Stimulated activated CD4-positive, alpha-beta T cell treated with anti-CD3 and anti-CD28 coated beads, TNF-alpha, amount 100 ng/mL, for 48 hours (primary cell): Measurements from ENCODE around the gene PPM1A.

Experiments used
- DNase-seq, 3 donors: peaks; one replicate each; pipeline ENCODE4 v3.0.0-alpha.2; 2020; ENCODE audit warnings: low read depth in 3 of 3

Gene PPM1A

GRCh38 chr14:60248697-60249318 lies at the start of gene PPM1A:
Gene PPM1A, plus strand, starts transcription at chr14:60249221. Its CDS starts 33,483 bp downstream, at chr14:60282704.
- DNase-seq: peak; percentile 88 to 92 (median 91)

- DNase-seq: no peak
These were observed 49.7 kb upstream of the PPM1A start for GRCh38 chr14:60199321-60199720.

DNA sequence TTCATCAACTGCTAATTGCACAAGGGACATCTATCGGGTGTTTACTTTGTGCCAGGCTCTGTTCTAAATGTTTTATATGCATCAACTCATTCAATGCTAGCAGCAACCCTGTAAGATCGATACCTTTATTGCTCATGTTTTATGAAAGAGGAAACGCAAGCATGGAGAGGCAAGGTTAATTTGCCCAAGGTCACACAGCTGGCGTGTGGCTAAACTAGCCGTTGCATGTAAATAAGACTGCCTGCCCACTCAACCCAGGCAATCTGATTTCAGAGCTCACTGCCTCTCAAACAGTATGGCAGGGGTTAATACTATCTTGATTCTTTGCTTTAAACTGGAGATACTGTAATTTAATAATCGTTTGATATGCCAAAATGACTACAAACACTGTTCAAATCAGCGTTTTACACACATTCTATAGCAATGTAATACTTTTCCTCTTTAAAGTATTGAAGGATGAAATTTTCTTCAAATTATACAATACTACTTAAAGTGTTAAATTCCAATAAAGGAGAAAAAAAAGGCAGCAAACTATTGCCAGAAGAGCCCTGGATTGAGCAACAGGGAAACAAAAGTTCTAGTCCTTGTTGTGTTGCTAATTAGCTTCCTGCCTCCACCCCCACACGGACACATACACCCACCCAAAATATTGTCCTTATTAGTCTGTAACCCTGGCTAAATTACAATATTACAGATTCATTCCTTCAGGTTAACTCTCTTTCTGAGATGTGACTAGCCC lies 44.7 kb upstream of the PPM1A start:
- no peak for DNase-seq

DNA sequence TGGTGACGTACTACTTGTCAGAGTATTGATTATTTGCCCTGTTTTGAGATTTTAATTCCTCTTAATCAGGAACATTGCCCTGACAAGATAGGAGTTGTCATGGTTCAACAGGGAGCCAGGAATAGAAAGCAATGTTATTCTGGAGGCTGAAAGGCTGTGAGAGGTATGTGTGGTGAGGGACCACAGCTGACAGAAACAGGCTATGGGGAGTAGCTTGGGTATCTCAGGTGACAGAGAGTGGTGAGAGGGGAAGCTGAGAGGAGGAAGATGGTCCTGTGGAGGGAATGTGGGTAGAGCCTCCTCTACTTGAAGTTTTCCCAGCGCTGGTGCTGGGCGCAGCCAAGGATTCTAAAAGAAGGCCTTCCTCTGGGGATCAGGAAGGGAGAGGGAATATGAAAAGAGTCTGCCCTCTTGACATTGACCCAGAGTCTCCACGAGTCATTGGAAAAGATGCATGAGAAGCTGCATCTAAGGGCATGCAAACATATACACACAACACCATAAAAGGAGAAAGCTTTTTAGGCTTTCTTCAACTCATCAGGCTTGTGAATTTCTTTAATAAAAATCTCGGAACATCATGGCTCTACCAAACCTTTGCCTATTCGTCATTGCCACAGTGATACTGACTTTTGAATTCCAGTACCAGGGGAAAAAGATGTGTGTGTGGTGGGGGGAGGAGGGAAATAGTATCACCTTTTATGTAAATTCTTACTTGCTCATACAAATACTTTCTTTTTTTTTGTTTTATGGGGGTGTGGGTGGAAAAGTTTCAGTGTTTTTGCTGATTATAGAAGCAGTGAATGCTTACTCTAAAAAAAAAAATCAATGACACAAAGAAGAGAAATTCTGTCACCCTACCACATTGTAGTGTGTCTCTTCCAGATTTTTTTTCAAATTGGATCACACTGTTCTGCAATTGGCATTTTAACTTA lies 43.9 kb upstream of the PPM1A start:
- no peak for DNase-seq

GRCh38 chr14:60206249-60206670 lies 42.8 kb upstream of the PPM1A start:
- no peak for DNase-seq

DNA sequence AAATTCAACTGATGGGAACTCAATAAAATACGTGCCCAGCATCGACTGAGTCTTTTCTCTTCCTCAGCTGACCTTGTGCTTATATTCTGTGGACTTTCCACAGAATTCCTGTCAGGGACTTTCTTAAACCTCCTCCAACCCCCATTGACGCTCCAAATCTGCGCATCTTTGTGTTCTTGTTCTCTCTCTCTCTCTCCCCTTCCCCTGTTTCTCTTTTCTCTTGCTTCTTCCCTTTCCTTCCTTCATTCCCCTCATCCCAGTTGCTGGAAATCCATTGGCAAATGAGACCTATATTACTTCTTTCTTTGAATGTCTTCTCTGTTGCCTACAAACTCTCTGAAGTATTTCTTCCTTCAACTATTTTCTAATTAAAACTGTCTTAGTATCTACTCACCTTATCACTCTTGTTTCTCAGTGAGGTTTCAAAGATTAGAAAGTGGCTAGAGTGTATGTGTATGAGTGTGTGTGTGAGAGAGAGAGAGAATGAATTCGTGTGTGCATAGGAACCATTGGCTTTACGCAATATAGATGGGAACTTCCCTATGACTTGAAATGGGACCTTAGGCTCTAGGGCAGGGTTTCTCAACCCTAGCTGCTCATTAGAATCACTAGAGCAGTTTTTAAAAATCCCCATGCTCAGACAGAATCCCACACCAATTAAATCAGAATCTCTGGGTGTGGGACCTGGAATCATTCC lies 42.0 kb upstream of the PPM1A start:
- no peak for DNase-seq

- no peak for DNase-seq
These were observed 38.3 kb upstream of the PPM1A start for GRCh38 chr14:60210703-60211102.

DNA sequence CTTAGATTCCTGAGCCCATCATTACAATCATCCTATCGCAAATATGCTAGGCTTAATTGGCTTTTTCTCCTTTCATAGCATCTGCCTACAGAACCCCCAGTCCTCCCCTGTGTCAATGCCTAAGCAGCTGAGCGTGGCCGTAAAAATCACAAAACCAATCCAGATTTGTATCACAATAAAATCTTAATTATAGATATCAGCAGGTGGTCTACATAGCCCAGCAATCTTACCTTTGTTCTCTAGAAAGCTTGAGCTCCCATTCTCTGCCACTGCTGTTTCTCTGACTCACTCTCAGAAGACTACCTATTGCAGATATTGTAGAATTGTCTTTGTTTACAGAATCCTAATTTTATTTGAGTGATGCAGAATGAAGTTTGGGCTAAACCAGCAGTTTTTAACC lies 37.9 kb upstream of the PPM1A start:
- no peak for DNase-seq

DNA sequence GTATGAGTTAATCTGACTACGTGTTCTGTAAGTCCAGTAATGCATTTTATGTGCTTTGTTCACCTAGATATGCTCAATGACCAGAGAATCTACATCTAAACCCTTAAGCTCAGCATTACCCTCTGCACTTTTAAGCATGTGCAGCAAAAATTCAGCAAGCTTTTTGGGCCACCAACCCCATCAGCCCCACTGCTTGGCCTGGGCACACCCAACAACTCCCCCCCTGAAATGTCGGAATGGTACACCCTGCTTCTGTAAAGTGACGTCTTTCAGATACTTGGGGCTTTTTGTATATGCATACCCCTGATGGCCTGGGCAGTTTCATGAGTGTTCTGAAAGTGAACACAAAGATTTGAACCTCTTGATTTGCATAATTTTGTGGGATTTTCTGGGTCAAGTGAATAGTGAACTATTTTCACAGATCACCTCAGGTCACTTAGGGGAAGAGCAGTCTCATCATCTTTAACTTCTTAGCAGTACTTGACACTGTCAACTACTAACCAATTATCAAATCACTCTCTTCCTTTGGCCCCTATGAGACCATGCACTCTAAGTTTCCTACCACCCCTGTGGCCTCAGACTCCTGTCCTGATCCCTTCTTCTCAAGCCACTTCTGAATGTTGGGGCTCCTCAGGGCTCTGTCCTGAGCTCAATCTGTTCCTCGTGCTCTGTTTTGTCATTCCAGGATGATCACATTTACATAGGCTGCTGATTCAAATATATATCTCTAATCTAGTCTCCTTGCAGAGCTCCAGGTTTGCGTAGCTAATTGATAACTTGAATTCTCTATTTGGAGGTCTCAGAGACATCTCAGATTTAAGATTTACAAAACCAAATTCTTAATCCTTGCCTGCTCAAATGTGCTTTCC lies 36.3 kb upstream of the PPM1A start:
- no peak for DNase-seq

DNA sequence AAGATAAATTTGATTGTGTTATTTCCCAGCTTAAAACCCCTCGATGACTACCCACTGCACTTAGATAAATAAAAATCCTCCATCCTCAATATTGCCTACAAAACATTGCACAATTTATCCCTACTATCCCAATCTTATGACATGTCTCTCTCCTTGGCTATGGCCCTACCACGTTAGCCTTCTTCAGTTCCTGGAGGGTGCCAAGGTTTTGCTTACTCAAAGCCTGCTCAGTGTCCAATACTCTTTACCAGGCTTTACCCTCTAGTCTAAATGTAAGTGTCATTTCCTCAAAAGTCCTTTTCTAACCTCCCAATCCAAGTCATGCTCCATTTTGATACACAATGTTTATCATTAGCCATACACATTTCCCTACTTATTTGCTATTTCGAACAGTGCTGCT lies 35.0 kb upstream of the PPM1A start:
- DNase-seq: no peak

DNA sequence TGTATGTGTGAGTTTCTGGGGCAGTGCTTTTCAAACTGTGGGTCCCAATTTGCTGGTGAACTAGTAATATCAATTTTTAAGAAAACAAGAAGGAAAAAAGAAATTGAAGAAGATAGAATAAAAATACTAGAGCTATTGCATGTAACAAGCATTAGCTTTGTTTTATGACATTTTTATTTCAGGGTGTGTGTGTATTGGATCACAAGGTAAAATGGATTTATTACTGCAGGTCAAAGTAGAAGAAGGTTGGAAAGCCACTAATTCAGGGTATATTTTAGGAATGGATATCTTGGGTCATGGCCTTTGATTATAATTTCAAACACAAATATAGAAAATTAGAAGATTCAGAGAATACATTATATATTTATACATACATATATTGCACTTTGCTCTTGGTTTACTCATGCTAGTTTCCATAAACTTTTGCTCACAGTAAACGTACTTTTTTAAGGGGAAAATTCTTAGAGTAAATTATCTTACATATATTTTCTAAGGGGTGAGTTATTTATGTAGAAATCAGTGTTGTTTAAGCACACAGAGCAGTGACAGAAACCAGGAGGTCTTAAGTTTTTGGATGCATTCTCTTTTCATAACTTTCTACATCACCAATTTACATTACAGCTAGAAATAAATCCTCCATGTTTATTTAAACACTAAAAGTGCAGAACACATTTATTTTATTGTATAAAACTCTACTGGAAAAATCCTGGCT lies 34.5 kb upstream of the PPM1A start:
- DNase-seq: no peak

DNA sequence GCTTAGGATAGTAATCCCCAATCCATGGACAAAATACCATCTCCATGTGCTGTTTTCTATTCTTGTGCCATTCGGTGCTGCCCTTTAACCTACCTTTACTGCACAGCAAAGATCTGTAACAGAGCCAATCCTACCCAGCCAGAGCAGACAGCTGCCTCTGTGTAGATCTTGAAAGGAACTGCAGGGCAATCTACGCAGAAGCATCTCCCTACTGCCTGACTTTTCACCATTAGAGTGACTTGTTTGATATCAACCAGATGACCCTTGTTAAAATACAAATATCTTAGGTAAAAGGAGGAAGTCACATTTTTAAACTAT lies 33.9 kb upstream of the PPM1A start:
- no peak for DNase-seq

DNA sequence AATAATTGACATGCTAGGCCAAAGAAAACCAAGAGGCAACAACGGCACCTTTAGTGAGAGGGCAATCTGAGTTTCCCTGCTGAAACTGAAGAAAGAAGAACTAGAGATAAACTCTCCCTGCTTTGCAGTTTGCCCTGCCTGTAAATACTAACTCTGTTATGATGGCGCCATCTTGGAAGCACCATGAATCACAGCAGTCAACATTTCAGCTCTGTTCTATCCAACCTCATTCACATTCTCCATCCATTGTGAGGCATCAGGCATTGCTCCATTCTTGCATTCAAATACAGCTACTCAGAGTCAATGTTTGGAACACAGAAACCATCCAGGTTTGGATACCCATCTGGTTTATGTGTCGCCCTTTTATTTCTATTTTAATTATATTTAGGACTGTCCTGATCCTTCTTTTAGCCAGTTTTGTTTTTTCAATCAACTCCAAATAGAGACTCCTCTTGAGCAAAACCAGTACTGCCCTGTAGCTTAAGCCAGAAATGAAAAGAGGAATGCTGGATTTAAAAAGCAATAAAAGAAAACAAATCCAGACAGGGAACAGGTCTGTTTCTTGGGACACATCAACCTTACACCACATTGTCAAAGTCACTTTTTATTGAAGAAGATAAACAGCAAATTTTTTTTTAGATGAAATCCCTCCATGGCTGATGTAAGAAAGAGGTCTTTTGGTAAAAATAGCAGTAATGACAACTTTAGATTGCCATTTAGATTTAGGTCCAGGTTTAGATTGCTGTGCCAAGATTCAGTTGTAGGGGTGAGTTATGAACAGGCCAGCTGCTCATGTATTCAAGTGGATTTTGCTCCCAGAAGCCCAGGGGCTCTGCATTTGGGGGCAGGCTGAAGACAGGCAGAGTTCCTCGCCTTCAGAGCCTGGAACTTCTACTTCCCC lies 33.3 kb upstream of the PPM1A start:
- DNase-seq: no peak

DNA sequence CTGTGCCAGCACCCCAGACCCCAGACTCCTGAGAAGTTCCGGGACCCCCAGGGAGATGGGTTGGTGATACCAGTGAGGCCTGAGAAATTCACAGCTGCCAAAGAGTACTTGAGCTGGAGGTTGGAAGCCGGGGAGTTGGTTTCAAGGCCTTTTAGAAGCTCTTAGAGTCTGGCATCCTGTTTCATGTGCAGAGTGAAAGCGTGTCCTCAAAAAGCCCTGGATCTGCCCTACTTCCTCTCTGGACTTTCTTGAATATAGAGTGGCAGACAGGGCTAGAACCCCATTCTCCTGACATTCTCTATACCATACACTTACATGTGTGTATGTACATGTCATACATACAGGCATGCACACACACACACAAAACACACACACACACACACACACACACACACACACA lies 31.3 kb upstream of the PPM1A start:
- DNase-seq: no peak

DNA sequence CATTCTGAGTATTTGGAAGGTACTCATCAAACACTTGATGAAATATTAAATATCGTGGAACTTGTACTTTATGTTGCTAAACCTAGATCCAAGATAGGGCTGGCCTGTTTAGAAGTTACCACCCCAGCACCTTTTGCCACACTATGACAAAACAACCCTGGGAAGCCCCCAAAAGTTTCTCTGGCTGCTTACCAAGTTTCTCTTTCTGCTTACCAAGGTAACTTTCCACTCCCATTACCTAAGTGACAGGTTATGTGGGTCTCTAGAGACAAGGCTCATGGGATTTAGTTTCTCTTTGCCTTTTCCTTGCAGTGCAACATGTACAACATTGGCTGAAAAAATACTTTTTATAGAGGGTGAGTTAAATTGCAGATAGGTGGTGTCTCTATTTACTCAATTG lies 28.9 kb upstream of the PPM1A start:
- DNase-seq: no peak

- DNase-seq: no peak
These were observed 28.1 kb upstream of the PPM1A start for GRCh38 chr14:60220917-60221316.

- DNase-seq: no peak
These were observed 27.6 kb upstream of the PPM1A start for GRCh38 chr14:60221457-60221856.

- no peak for DNase-seq
These were observed 26.2 kb upstream of the PPM1A start for GRCh38 chr14:60222820-60223219.

- no peak for DNase-seq
These were observed 23.8 kb upstream of the PPM1A start for GRCh38 chr14:60225265-60225664.
